HG03460 (cell line): ENCODE data around the gene ADAMTSL2.

Experiments used
- ATAC-seq: cut with Tn5 transposase; IDR thresholded peaks from one replicate; pipeline ENCODE4 v1.9.1; 2021; ENCODE audit not compliant: unreplicated experiment

ADAMTSL2 gene

GRCh38 chr9:133529874-133530273, 4.6 kb upstream of the ADAMTSL2 start:
- ATAC-seq: no peak

- ATAC-seq: no peak
Measured at GRCh38 chr9:133531293-133531692, 3.2 kb upstream of the ADAMTSL2 start.

GRCh38 chr9:133532937-133533668, 1.4 kb upstream of the ADAMTSL2 start:
- ATAC-seq: no peak

- ATAC-seq: no peak
Measured at GRCh38 chr9:133533857-133534256, 647 bp upstream of the ADAMTSL2 start.

GRCh38 chr9:133535306-133535877, 888 bp downstream of the ADAMTSL2 start:
- ATAC-seq: no peak

GRCh38 chr9:133536080-133536479, 1.6 kb downstream of the ADAMTSL2 start:
- ATAC-seq: no peak

- ATAC-seq: no peak
Measured at GRCh38 chr9:133536536-133536935, 2.0 kb downstream of the ADAMTSL2 start.

GRCh38 chr9:133537257-133537656, 2.8 kb downstream of the ADAMTSL2 start:
- ATAC-seq: no peak

GRCh38 chr9:133538176-133538575, 3.7 kb downstream of the ADAMTSL2 start:
- no peak for ATAC-seq

GRCh38 chr9:133538851-133539833, 4.6 kb downstream of the ADAMTSL2 start:
- ATAC-seq: no peak

- ATAC-seq: no peak
Measured at GRCh38 chr9:133539991-133540697, 5.6 kb downstream of the ADAMTSL2 start.

- no peak for ATAC-seq
Measured at GRCh38 chr9:133540698-133541025, 6.2 kb downstream of the ADAMTSL2 start.

GRCh38 chr9:133542002-133542401, 7.5 kb downstream of the ADAMTSL2 start:
- no peak for ATAC-seq

GRCh38 chr9:133543772-133544467, 9.4 kb downstream of the ADAMTSL2 start:
- ATAC-seq: no peak

GRCh38 chr9:133545494-133546286, 11.2 kb downstream of the ADAMTSL2 start:
- ATAC-seq: no peak

GRCh38 chr9:133546287-133546680, 11.8 kb downstream of the ADAMTSL2 start:
- no peak for ATAC-seq

GRCh38 chr9:133547116-133547515, 12.6 kb downstream of the ADAMTSL2 start:
- no peak for ATAC-seq

GRCh38 chr9:133551446-133551845, 16.9 kb downstream of the ADAMTSL2 start:
- no peak for ATAC-seq

GRCh38 chr9:133552236-133552635, 17.7 kb downstream of the ADAMTSL2 start:
- ATAC-seq: no peak

GRCh38 chr9:133553123-133553522, 18.6 kb downstream of the ADAMTSL2 start:
- ATAC-seq: no peak
